HEK293T (cell line): ENCODE results near the gene ARID3A.

Experiments used
- BHLHE40 ChIP-seq: fragments of 450-650 bp; IDR thresholded peaks from 2 replicates; pipeline ENCODE4 v1.6.1; 2016; ENCODE audit warnings: mild to moderate bottlenecking, moderate library complexity, borderline replicate concordance
- ELF4 ChIP-seq: fragments of 450-650 bp; IDR thresholded peaks from 2 replicates; pipeline ENCODE4 v1.6.1; 2017; ENCODE audit warnings: antibody characterized with exemption
- FOXM1 ChIP-seq: fragments of 450-650 bp; IDR thresholded peaks from 2 replicates; pipeline ENCODE4 v1.6.1; 2017; ENCODE audit warnings: mild to moderate bottlenecking, borderline replicate concordance
- HDGF ChIP-seq: fragments of 450-650 bp; IDR thresholded peaks from 2 replicates; pipeline ENCODE4 v1.6.1; 2017; ENCODE audit warnings: antibody characterized with exemption, borderline replicate concordance
- L3MBTL2 ChIP-seq: fragments of 450-650 bp; conservative IDR thresholded peaks from 2 replicates; pipeline ENCODE4 v1.6.1; 2016; ENCODE audit warnings: mild to moderate bottlenecking
- LEF1 ChIP-seq: fragments of 450-650 bp; IDR thresholded peaks from 2 replicates; pipeline ENCODE4 v1.6.1; 2017; ENCODE audit warnings: mild to moderate bottlenecking, borderline replicate concordance
- NFRKB ChIP-seq: fragments of 450-650 bp; IDR thresholded peaks from 2 replicates; pipeline ENCODE4 v1.6.1; 2016; ENCODE audit warnings: mild to moderate bottlenecking, moderate library complexity
- PKNOX1 ChIP-seq: fragments of 450-650 bp; IDR thresholded peaks from 2 replicates; pipeline ENCODE4 v1.6.1; 2016
- SP1 ChIP-seq: fragments of 450-650 bp; IDR thresholded peaks from 2 replicates; pipeline ENCODE4 v1.6.1; 2017
- SUZ12 ChIP-seq: fragments of 450-650 bp; IDR thresholded peaks from 2 replicates; pipeline ENCODE4 v1.6.1; 2016; ENCODE audit warnings: mild to moderate bottlenecking
- TARDBP ChIP-seq: fragments of 450-650 bp; IDR thresholded peaks from 2 replicates; pipeline ENCODE4 v1.6.1; 2016
- ZNF384 ChIP-seq: fragments of 450-650 bp; IDR thresholded peaks from 2 replicates; pipeline ENCODE4 v1.6.1; 2016

- TF ChIP-seq SUZ12 (no peak), HDGF (no peak), ZNF384 (no peak), LEF1 (no peak), TARDBP (no peak), PKNOX1 (no peak), FOXM1 (peak; percentile 49; the same call in 1 of the 2 replicates), NFRKB (no peak), BHLHE40 (no peak), L3MBTL2 (no peak), SP1 (no peak), ELF4 (no peak)
Observed at GRCh38 chr19:926589-927350, 935 bp downstream of the ARID3A start.
